Osteocyte (in vitro differentiated cells): ENCODE data around the gene USP20. TPM values are rescaled to one million over a fixed set of nuclear protein-coding genes. Genes with fewer than 3 reads are reported as not detected.

ENCODE experiments used
- DNase-seq: peaks from one replicate; pipeline ENCODE4 v3.0.0; 2021; ENCODE audit warnings: mixed read lengths; ENCODE audit not compliant: unreplicated experiment; ENCODE audit errors: extremely low spot score
- H3K27ac Mint-ChIP-seq: one replicate; pipeline ENCODE4 v1.8.0; 2021; ENCODE audit warnings: mild to moderate bottlenecking, mixed read lengths; ENCODE audit not compliant: unreplicated experiment
- H3K27me3 Mint-ChIP-seq: one replicate; pipeline ENCODE4 v1.8.0; 2021; ENCODE audit warnings: mixed read lengths; ENCODE audit not compliant: unreplicated experiment
- H3K36me3 Mint-ChIP-seq: one replicate; pipeline ENCODE4 v1.8.0; 2021; ENCODE audit warnings: mixed read lengths; ENCODE audit not compliant: unreplicated experiment
- H3K4me1 Mint-ChIP-seq: one replicate; pipeline ENCODE4 v1.8.0; 2021; ENCODE audit warnings: mixed read lengths; ENCODE audit not compliant: unreplicated experiment
- H3K4me3 Mint-ChIP-seq: one replicate; pipeline ENCODE4 v1.8.0; 2021; ENCODE audit warnings: mild to moderate bottlenecking, moderate library complexity, mixed read lengths; ENCODE audit not compliant: unreplicated experiment
- H3K9me3 Mint-ChIP-seq: one replicate; pipeline ENCODE4 v1.8.0; 2021; ENCODE audit warnings: mixed read lengths; ENCODE audit not compliant: unreplicated experiment
- CTCF ChIP-seq: fragments of 200-600 bp; sonication (generic); IDR thresholded peaks from 2 replicates; pipeline ENCODE4 v1.5.0; 2021; ENCODE audit warnings: antibody characterized with exemption, mild to moderate bottlenecking, moderate library complexity
- total RNA-seq: library from RNA; stranded (reverse); gene quantifications from 2 replicates; pipeline ENCODE4 v1.2.1, GENCODE V29; 2021

The USP20 gene
- total RNA-seq, 1 donor from 2014 or later: 32.6 TPM

- no peaks in the 10 kb centered on the region for H3K9me3 Mint-ChIP-seq
- no peak overlapping the region for H3K27ac Mint-ChIP-seq
- H3K27me3 Mint-ChIP-seq: no peaks in the 10 kb centered on the region
- H3K4me3 Mint-ChIP-seq: no peak overlapping the region
- H3K4me1 Mint-ChIP-seq: peaks cover 1% of the 10 kb centered on the region
- DNase-seq: no peak
- peaks cover 30% of the 10 kb centered on the region for H3K36me3 Mint-ChIP-seq
- TF ChIP-seq CTCF: no peak
These were observed 7.2 kb upstream of the USP20 start for GRCh38 chr9:129828051-129828450.

GRCh38 chr9:129828969-129829368 lies 6.3 kb upstream of the USP20 start:
- no peaks in the 10 kb centered on the region for H3K9me3 Mint-ChIP-seq

DNA sequence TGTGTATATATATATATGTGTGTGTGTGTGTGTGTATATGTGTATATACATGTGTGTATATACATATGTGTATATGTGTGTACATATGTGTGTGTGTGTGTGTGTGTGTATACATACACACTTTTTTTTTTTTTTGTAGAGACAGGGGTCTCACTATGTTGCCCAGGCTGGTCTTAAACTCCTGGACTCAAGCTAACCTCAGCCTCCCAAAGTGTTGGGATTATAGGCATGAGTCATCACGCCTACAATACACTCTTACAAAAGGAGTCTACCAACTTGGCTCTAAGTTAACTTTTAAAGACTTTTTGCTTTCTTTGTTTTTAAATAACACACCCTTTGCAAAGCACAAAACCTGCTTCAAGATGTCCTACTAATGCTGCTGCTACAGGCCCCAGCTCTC lies 2.3 kb upstream of the USP20 start:
- Mint-ChIP-seq H3K27ac (no peak overlapping the region), H3K36me3 (peaks cover 26% of the 10 kb centered on the region), H3K4me3 (peak overlapping the region; percentile 98)

More at GRCh38 chr9:129828969-129829368, 6.3 kb upstream of the USP20 start:
- Mint-ChIP-seq H3K36me3 (peaks cover 32% of the 10 kb centered on the region), H3K4me1 (peaks cover 6% of the 10 kb centered on the region), H3K27me3 (no peaks in the 10 kb centered on the region), H3K27ac (no peak overlapping the region), H3K4me3 (no peak overlapping the region)
- DNase-seq: no peak
- no peak for TF ChIP-seq CTCF

DNA sequence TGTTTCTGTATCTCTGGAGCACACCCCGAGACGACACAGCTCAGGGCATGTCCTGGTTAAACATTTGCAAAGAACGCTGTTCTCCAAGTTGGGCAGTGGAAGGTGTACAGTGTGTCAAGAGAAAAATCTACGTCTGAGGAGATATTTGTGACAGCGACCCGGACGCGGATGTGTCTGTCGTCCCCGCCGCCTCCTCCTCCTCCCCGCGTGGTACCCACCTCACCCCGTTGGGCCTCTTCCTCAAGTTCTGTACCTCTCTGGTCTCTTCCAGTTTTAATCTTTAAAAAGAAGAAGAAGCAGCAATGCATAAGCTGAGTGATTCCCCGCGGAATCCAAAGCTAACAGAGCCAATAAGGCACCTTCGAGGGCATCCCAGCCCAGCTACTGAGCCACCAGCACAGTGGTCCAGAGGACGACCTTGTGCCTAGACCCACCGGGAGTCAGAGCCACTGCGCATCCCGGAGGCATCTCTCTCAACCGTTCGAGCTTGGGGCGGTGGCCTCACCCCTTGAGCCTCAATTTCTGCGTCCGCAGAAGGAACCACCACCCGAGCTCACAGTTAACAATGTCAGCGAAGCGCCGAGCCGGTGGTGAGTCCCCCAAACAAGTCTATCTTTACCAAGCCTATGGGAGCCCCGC lies 650 bp upstream of the USP20 start:
- Mint-ChIP-seq H3K27ac (peak overlapping the region; percentile 97), H3K4me3 (peak overlapping the region; percentile 98), H3K4me1 (peaks cover 48% of the 10 kb centered on the region), H3K36me3 (peaks cover 18% of the 10 kb centered on the region), H3K9me3 (no peaks in the 10 kb centered on the region), H3K27me3 (no peaks in the 10 kb centered on the region)
- TF ChIP-seq CTCF: no peak
- no peak for DNase-seq

More for the DNA sequence above, 2.3 kb upstream of the USP20 start:
- TF ChIP-seq CTCF: no peak
- no peak for DNase-seq
- no peaks in the 10 kb centered on the region for H3K27me3 Mint-ChIP-seq
- no peaks in the 10 kb centered on the region for H3K9me3 Mint-ChIP-seq
- peaks cover 34% of the 10 kb centered on the region for H3K4me1 Mint-ChIP-seq

DNA sequence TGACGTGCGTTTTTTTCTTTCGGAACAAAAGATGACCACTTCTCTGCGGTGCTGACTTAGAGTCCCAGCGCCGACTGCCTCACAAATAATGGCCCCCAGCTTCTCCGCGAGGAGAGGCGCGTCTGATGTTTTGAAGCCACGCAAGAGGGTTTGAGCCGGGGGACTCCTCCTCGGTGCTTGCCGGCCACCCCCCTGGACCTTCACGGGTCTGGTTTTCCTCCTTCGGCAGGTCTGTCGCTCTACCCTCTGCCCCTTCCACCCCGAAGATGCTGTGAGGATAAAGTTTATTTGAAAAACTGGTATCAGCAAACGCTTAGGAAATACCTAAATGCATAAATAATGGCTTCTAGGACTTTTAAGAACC lies 584 bp downstream of the USP20 start:
- no peaks in the 10 kb centered on the region for H3K27me3 Mint-ChIP-seq
- no peaks in the 10 kb centered on the region for H3K9me3 Mint-ChIP-seq
- H3K4me3 Mint-ChIP-seq: peak overlapping the region; percentile 90
- peaks cover 13% of the 10 kb centered on the region for H3K36me3 Mint-ChIP-seq
- DNase-seq: no peak
- H3K27ac Mint-ChIP-seq: peak overlapping the region; percentile 81
- TF ChIP-seq CTCF: no peak
- H3K4me1 Mint-ChIP-seq: peaks cover 48% of the 10 kb centered on the region
